Glutamatergic neuron (in vitro differentiated cells): Measurements from ENCODE around the gene KLHL1. TPM values are rescaled to one million over a fixed set of nuclear protein-coding genes. Genes with fewer than 3 reads are reported as not detected.

Experiments used
- DNase-seq: peaks from one replicate; pipeline ENCODE4 v3.0.0; 2022
- H3K27ac Mint-ChIP-seq: one replicate; pipeline ENCODE4 v1.8.0; 2020; ENCODE audit warnings: mild to moderate bottlenecking, mixed read lengths, inconsistent platforms; ENCODE audit not compliant: unreplicated experiment
- H3K27me3 Mint-ChIP-seq: one replicate; pipeline ENCODE4 v1.8.0; 2020; ENCODE audit warnings: mild to moderate bottlenecking, moderate library complexity, mixed read lengths, inconsistent platforms; ENCODE audit not compliant: unreplicated experiment
- H3K36me3 Mint-ChIP-seq: one replicate; pipeline ENCODE4 v1.8.0; 2020; ENCODE audit warnings: mild to moderate bottlenecking, mixed read lengths, inconsistent platforms; ENCODE audit not compliant: unreplicated experiment
- H3K4me1 Mint-ChIP-seq: one replicate; pipeline ENCODE4 v1.8.0; 2020; ENCODE audit warnings: mild to moderate bottlenecking, low read depth, mixed read lengths, inconsistent platforms; ENCODE audit not compliant: unreplicated experiment
- H3K4me3 Mint-ChIP-seq: one replicate; pipeline ENCODE4 v1.8.0; 2020; ENCODE audit warnings: mild to moderate bottlenecking, mixed read lengths, inconsistent platforms; ENCODE audit not compliant: unreplicated experiment
- H3K9me3 Mint-ChIP-seq: one replicate; pipeline ENCODE4 v1.8.0; 2020; ENCODE audit warnings: mild to moderate bottlenecking, moderate library complexity, mixed read lengths, inconsistent platforms; ENCODE audit not compliant: unreplicated experiment
- total RNA-seq: library from RNA; stranded (reverse); fragmentation: NEBNext Ultra II Directional; extraction: Animal tissue kit (Norgen Biotek cat#: 25700); gene quantifications from one replicate; pipeline ENCODE4 v1.2.1, GENCODE V29; 2021; ENCODE audit not compliant: unreplicated experiment
- TF ChIP-seq, protein P1 (sequence below): fragments of 200-600 bp; sonication (generic); IDR thresholded peaks from one replicate; pipeline ENCODE4 v1.5.0; 2021; ENCODE audit not compliant: partially characterized antibody, unreplicated experiment

Gene KLHL1
- total RNA-seq, 1 donor from 2014 or later: not detected

- Mint-ChIP-seq H3K4me3 (no peak overlapping the region), H3K4me1 (peaks cover 2% of the 10 kb centered on the region), H3K36me3 (no peaks in the 10 kb centered on the region), H3K27me3 (peaks cover 2% of the 10 kb centered on the region), H3K9me3 (no peaks in the 10 kb centered on the region), H3K27ac (no peak overlapping the region)
- TF ChIP-seq, protein P1, sequence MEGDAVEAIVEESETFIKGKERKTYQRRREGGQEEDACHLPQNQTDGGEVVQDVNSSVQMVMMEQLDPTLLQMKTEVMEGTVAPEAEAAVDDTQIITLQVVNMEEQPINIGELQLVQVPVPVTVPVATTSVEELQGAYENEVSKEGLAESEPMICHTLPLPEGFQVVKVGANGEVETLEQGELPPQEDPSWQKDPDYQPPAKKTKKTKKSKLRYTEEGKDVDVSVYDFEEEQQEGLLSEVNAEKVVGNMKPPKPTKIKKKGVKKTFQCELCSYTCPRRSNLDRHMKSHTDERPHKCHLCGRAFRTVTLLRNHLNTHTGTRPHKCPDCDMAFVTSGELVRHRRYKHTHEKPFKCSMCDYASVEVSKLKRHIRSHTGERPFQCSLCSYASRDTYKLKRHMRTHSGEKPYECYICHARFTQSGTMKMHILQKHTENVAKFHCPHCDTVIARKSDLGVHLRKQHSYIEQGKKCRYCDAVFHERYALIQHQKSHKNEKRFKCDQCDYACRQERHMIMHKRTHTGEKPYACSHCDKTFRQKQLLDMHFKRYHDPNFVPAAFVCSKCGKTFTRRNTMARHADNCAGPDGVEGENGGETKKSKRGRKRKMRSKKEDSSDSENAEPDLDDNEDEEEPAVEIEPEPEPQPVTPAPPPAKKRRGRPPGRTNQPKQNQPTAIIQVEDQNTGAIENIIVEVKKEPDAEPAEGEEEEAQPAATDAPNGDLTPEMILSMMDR: no peak
- no peak for DNase-seq
Measured at GRCh38 chr13:70022646-70023045, 85.6 kb downstream of the KLHL1 start.

GRCh38 chr13:70016116-70016515 lies 92.1 kb downstream of the KLHL1 start:
- no peak for DNase-seq

GRCh38 chr13:70014337-70014736 lies 93.9 kb downstream of the KLHL1 start:
- Mint-ChIP-seq H3K27ac (no peak overlapping the region), H3K36me3 (no peaks in the 10 kb centered on the region), H3K9me3 (no peaks in the 10 kb centered on the region), H3K4me1 (no peaks in the 10 kb centered on the region), H3K4me3 (no peak overlapping the region), H3K27me3 (peaks cover 2% of the 10 kb centered on the region)
- TF ChIP-seq, protein P1: no peak
- DNase-seq: no peak

More at GRCh38 chr13:70016116-70016515, 92.1 kb downstream of the KLHL1 start:
- Mint-ChIP-seq H3K9me3 (no peaks in the 10 kb centered on the region), H3K4me1 (peaks cover 2% of the 10 kb centered on the region), H3K4me3 (no peak overlapping the region), H3K27me3 (peaks cover 2% of the 10 kb centered on the region), H3K36me3 (no peaks in the 10 kb centered on the region), H3K27ac (no peak overlapping the region)
- TF ChIP-seq, protein P1: no peak

DNA sequence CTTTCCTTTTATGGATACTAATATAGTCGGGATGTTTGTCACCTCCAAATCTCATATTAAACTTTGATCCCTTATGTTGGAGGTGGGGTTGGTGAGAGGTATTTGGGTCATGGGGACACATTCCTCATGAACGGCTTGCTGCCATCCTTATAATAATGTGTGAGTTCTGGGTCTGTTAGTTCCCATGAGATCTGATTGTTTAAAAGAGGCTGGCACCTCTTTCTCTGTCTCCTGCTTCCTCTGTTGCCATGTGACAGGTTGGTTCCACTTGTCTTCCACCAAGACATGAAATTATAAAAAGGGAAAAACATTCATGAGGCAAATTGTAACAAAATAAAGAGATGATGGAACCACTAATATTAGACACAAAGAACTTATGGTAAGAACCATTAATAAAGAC lies 108.4 kb downstream of the KLHL1 start:
- TF ChIP-seq, protein P1: no peak
- Mint-ChIP-seq H3K36me3 (no peaks in the 10 kb centered on the region), H3K27me3 (no peaks in the 10 kb centered on the region), H3K4me1 (no peaks in the 10 kb centered on the region), H3K4me3 (no peak overlapping the region), H3K9me3 (no peaks in the 10 kb centered on the region), H3K27ac (no peak overlapping the region)
- DNase-seq: no peak

DNA sequence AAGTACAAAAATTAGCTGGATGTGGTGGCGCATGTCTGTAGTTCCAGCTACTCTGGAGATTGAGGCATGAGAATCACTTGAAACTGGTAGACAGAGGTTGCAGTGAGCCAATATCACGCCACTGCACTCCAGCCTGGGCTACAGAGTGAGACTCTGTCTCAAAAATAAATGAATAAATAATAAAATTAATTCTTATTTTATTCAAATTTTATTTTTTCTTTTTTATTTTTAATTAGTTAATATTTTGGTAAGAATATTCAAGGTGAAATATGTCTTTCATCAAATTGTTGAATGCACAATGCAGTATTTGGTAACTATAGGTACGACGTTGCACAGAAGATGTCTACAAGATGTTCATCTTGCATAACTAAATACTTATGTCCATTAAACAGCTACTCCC lies 111.2 kb downstream of the KLHL1 start:
- TF ChIP-seq, protein P1: no peak
- H3K4me3 Mint-ChIP-seq: no peak overlapping the region
- H3K27ac Mint-ChIP-seq: no peak overlapping the region
- H3K27me3 Mint-ChIP-seq: no peaks in the 10 kb centered on the region
- no peaks in the 10 kb centered on the region for H3K4me1 Mint-ChIP-seq
- no peaks in the 10 kb centered on the region for H3K36me3 Mint-ChIP-seq
- no peaks in the 10 kb centered on the region for H3K9me3 Mint-ChIP-seq
- no peak for DNase-seq
